Heart left ventricle (tissue), 13 donors: ENCODE measurements around the gene DPPA3.

Source experiments
- CTCF ChIP-seq, 12 donors: fragments of 200-600 bp; sonication (generic) in 4 of 12; IDR thresholded peaks; one replicate each; pipeline versions ENCODE4 v1.5.0 to v1.8.0; 2018 to 2022; ENCODE audit warnings: antibody characterized with exemption in 12 of 12, mild to moderate bottlenecking in 5 of 12
- POLR2A ChIP-seq, 2 donors: fragments of 450-650 bp; IDR thresholded peaks; one replicate each; pipeline ENCODE4 v1.6.1; 2017; ENCODE audit warnings: antibody characterized with exemption in 2 of 2, mild to moderate bottlenecking in 2 of 2, moderate library complexity in 2 of 2
- donor health status: ischemic (EF 13 %, LVEDD 7.1; RV severe dilation, severe dysfunction).
- donor health status: DM: no; HTN: yes; CAD: no.
- donor health status: DM: no; HTN: no; CAD: no.
- donor health status: ischemic (EF 25% LVEDD 6.9; RV normal size, moderate dysfunction).
- donor health status: ischemic (EF 25% LVEDD 5.7; RV mildly dilated, moderate dysfunction).
- donor health status: ischemic (EF 35%, LVEDD 5.7; RV mildly dilated, moderate dysfunction).
- donor health status: nonischemic (EF 11% LVEDD 7.7; RV severe dilation, severe dysfunction).
- donor health status: DM: yes; HTN: yes; CAD: no.
- donor health status: PGD.
- donor health status: ischemic (EF 29% LVEDD 5.4; RV normal size, mild dysfunction).
- donor health status: nonischemic (EF 23%, LVEDD 6.1; RV moderate dilation, normal function).

GRCh38 chr12:7749442-7749841, 38.2 kb downstream of the DPPA3 start:
- TF ChIP-seq CTCF (IDR thresholded peaks at IDR 0.05) (no peak), POLR2A (IDR thresholded peaks at IDR 0.05) (no peak)
